ENCODE measurements around the gene MUC6.
"Not testable (repeated sequence)": the region's sequence is repeated elsewhere in the genome, so short reads cannot be mapped to it uniquely, and the experiment has no call there.

Gene MUC6

GRCh38 chr11:975376-975775 is 61.1 kb downstream of the MUC6 start:
- H3K36me3 ChIP-seq (ENCODE audit: control insufficient read depth, insufficient read depth, low read length) = peaks cover 29% of the 10 kb centered on the region
- 90% methylated on average over 41 of the region's 41 CpGs for WGBS, 2 experiments
- H3K27ac ChIP-seq (ENCODE audit: insufficient read depth, low read depth, low read length, poor library complexity, severe bottlenecking); H3K4me1 ChIP-seq (ENCODE audit: control insufficient read depth, insufficient read depth, low read length); H3K4me3 ChIP-seq (ENCODE audit: insufficient read depth, low read depth, low read length); H3K9me3 ChIP-seq (ENCODE audit: control insufficient read depth, low read length); H3K27me3 ChIP-seq (ENCODE audit: control insufficient read depth, insufficient read depth, low read length, poor library complexity, severe bottlenecking): not testable (repeated sequence)

DNA sequence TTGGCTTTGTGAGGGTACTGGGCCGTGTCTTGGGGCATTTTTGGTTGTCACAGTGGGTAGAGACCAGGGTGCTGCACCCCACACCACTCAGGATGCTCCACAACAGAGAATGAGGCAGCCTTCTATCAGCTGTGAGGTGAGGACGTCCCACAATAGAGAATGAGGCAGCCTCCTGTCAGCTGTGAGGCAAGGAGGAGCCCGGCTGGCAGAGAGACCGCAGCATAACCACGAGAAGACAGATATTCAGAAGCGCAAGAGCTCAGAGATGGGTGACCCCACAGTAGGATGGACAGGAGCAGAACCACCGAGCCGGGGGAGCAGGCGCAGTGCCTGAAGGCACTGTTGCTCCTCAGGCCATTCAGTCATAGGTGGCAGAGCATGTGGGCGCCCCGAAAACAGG is 63.3 kb downstream of the MUC6 start:
- Histone ChIP-seq H3K27ac (ENCODE audit: insufficient read depth, low read depth, low read length, poor library complexity, severe bottlenecking) (no peak overlapping the region), H3K9me3 (ENCODE audit: control insufficient read depth, low read length) (no peaks in the 10 kb centered on the region), H3K4me3 (ENCODE audit: insufficient read depth, low read depth, low read length) (no peak overlapping the region), H3K27me3 (ENCODE audit: control insufficient read depth, insufficient read depth, low read length, poor library complexity, severe bottlenecking) (no peaks in the 10 kb centered on the region), H3K4me1 (ENCODE audit: control insufficient read depth, insufficient read depth, low read length) (no peaks in the 10 kb centered on the region), H3K36me3 (ENCODE audit: control insufficient read depth, insufficient read depth, low read length) (peaks cover 28% of the 10 kb centered on the region)
- WGBS, 2 experiments = 96 to 97% methylated on average over 11 of the region's 11 CpGs

DNA sequence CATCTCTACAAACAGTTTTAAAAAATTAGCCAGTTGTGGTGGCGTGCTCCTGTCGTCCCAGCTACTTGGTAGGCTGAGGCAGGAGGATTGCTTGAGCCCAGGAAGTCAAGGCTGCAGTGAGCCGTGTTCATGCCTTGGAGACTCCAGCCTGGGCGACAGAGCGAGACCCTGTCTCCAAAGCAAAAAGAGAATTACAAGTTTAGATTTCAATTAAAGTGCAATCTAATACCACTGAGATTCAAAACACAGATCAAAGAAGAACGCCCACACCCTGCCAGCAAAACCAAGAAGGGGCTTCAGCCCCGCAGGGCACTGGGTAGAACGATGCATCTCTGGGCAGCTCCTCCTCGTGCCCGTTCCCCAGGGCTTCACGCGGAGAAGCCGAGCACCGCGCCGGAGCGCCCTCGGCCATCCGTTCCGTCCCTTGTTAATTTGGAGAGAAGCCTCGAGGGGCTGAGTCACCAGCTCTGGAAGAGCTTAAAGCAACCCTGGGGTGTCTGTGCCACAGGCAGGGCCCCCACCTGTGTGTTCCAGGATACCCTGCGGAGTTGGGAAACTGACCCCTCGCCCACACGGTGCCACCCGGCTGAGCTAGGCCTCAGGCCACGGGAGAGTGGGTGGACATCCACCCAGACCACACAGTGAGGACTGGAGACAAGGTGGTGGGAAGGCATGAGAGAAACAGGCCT is 63.9 kb downstream of the MUC6 start:
- Histone ChIP-seq H3K27ac (ENCODE audit: insufficient read depth, low read depth, low read length, poor library complexity, severe bottlenecking) (no peak overlapping the region), H3K27me3 (ENCODE audit: control insufficient read depth, insufficient read depth, low read length, poor library complexity, severe bottlenecking) (no peaks in the 10 kb centered on the region), H3K36me3 (ENCODE audit: control insufficient read depth, insufficient read depth, low read length) (peaks cover 23% of the 10 kb centered on the region), H3K4me1 (ENCODE audit: control insufficient read depth, insufficient read depth, low read length) (no peaks in the 10 kb centered on the region), H3K9me3 (ENCODE audit: control insufficient read depth, low read length) (no peaks in the 10 kb centered on the region), H3K4me3 (ENCODE audit: insufficient read depth, low read depth, low read length) (no peak overlapping the region)
- WGBS, 2 experiments = 96 to 97% methylated on average over 26 of the region's 26 CpGs

- peaks cover 17% of the 10 kb centered on the region for H3K36me3 ChIP-seq (ENCODE audit: control insufficient read depth, insufficient read depth, low read length)
Measured at GRCh38 chr11:971731-972365, 64.7 kb downstream of the MUC6 start.

GRCh38 chr11:971092-971690 is 65.3 kb downstream of the MUC6 start:
- Histone ChIP-seq H3K36me3 (ENCODE audit: control insufficient read depth, insufficient read depth, low read length) (peaks cover 17% of the 10 kb centered on the region), H3K27me3 (ENCODE audit: control insufficient read depth, insufficient read depth, low read length, poor library complexity, severe bottlenecking) (no peaks in the 10 kb centered on the region), H3K9me3 (ENCODE audit: control insufficient read depth, low read length) (no peaks in the 10 kb centered on the region), H3K4me1 (ENCODE audit: control insufficient read depth, insufficient read depth, low read length) (no peaks in the 10 kb centered on the region), H3K4me3 (ENCODE audit: insufficient read depth, low read depth, low read length) (no peak overlapping the region), H3K27ac (ENCODE audit: insufficient read depth, low read depth, low read length, poor library complexity, severe bottlenecking) (no peak overlapping the region)
- 90 to 91% methylated on average over 12 of the region's 12 CpGs for WGBS, 2 experiments

More at GRCh38 chr11:971731-972365, 64.7 kb downstream of the MUC6 start:
- 95% methylated on average over 31 of the region's 31 CpGs for WGBS, 2 experiments
- H3K9me3 ChIP-seq (ENCODE audit: control insufficient read depth, low read length) = no peaks in the 10 kb centered on the region
- no peaks in the 10 kb centered on the region for H3K27me3 ChIP-seq (ENCODE audit: control insufficient read depth, insufficient read depth, low read length, poor library complexity, severe bottlenecking)
- no peak overlapping the region for H3K27ac ChIP-seq (ENCODE audit: insufficient read depth, low read depth, low read length, poor library complexity, severe bottlenecking)
- H3K4me3 ChIP-seq (ENCODE audit: insufficient read depth, low read depth, low read length) = no peak overlapping the region
- no peaks in the 10 kb centered on the region for H3K4me1 ChIP-seq (ENCODE audit: control insufficient read depth, insufficient read depth, low read length)

DNA sequence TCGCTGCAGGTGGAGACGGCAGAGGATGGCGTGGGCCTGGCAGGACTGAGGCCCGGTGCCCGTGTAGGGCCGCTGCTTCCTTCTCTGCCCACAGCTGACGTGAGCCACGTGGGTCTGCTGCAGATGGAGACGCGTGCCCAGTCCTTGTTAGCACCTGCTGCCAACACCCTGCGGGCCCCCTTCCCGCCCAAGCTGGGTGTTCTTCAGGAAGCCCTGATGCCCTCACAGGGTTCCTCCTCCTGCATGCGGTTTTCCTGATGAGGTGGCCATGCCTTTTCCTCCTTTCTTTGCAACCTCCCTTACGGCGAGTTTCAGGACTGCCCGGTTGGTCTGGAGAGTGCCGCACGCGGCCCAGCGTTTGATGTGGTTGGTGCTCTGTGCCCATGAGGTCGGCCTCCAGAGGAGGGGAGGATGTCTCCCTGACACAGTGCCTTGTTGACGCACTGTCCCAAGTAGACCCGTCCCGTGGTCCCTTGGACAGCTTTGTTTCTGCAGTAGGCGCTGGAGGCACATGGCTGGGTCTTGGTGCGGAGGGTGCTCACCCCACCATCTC is 66.1 kb downstream of the MUC6 start:
- no peak overlapping the region for H3K4me3 ChIP-seq (ENCODE audit: insufficient read depth, low read depth, low read length)
- no peaks in the 10 kb centered on the region for H3K27me3 ChIP-seq (ENCODE audit: control insufficient read depth, insufficient read depth, low read length, poor library complexity, severe bottlenecking)
- H3K4me1 ChIP-seq (ENCODE audit: control insufficient read depth, insufficient read depth, low read length) = no peaks in the 10 kb centered on the region
- no peaks in the 10 kb centered on the region for H3K9me3 ChIP-seq (ENCODE audit: control insufficient read depth, low read length)
- H3K27ac ChIP-seq (ENCODE audit: insufficient read depth, low read depth, low read length, poor library complexity, severe bottlenecking) = no peak overlapping the region
- H3K36me3 ChIP-seq (ENCODE audit: control insufficient read depth, insufficient read depth, low read length) = peaks cover 21% of the 10 kb centered on the region
- 89 to 92% methylated on average over 26 of the region's 26 CpGs for WGBS, 2 experiments

- no peaks in the 10 kb centered on the region for H3K27me3 ChIP-seq (ENCODE audit: control insufficient read depth, insufficient read depth, low read length, poor library complexity, severe bottlenecking)
- 94% methylated on average over 9 of the region's 9 CpGs for WGBS, 2 experiments
- H3K4me3 ChIP-seq (ENCODE audit: insufficient read depth, low read depth, low read length) = no peak overlapping the region
- H3K27ac ChIP-seq (ENCODE audit: insufficient read depth, low read depth, low read length, poor library complexity, severe bottlenecking) = no peak overlapping the region
- H3K9me3 ChIP-seq (ENCODE audit: control insufficient read depth, low read length) = no peaks in the 10 kb centered on the region
- no peaks in the 10 kb centered on the region for H3K4me1 ChIP-seq (ENCODE audit: control insufficient read depth, insufficient read depth, low read length)
- H3K36me3 ChIP-seq (ENCODE audit: control insufficient read depth, insufficient read depth, low read length) = peaks cover 23% of the 10 kb centered on the region
Measured at GRCh38 chr11:969651-970205, 66.8 kb downstream of the MUC6 start.

GRCh38 chr11:968822-969221 is 67.7 kb downstream of the MUC6 start:
- H3K9me3 ChIP-seq (ENCODE audit: control insufficient read depth, low read length) = no peaks in the 10 kb centered on the region
- no peaks in the 10 kb centered on the region for H3K27me3 ChIP-seq (ENCODE audit: control insufficient read depth, insufficient read depth, low read length, poor library complexity, severe bottlenecking)
- H3K27ac ChIP-seq (ENCODE audit: insufficient read depth, low read depth, low read length, poor library complexity, severe bottlenecking) = no peak overlapping the region
- no peaks in the 10 kb centered on the region for H3K4me1 ChIP-seq (ENCODE audit: control insufficient read depth, insufficient read depth, low read length)
- peaks cover 31% of the 10 kb centered on the region for H3K36me3 ChIP-seq (ENCODE audit: control insufficient read depth, insufficient read depth, low read length)
- 95 to 96% methylated on average over 14 of the region's 14 CpGs for WGBS, 2 experiments
- no peak overlapping the region for H3K4me3 ChIP-seq (ENCODE audit: insufficient read depth, low read depth, low read length)

DNA sequence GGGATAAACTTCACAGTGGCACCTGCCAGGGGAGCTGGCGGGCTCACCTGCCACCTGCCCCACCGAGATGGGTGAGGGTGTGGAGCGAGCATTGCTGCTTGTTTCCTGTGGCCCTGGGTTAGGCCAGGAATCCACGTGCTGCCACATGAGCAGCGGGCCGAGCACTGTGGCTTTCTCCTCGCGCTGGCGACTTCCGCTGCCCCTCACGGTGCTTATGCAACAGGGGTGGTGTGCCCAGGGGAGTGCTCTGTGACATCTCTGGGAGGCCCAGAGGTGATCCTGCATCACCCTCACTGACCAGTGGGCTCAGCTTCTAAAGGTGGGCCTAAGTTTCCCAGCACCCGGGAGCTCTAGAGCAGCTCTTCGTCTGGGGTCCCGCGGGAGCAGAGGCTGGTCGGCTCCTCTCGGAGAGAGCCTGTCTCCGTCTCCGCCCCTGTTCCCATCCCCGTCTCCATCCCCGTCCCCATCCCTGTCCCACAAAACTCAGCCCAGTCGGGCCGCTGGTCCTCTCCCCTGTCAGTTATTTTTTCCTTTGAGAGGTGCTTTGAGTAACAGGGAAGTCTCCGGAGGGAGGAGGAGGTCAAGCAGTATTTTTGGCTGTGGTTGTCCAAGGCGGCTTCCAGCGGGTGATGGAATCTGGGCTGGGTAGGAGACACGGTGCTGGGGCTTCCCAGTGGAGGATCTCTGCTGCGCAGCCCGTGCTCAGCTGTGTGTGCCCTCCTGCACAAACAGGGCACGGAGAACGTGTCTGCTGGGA is 68.3 kb downstream of the MUC6 start:
- Histone ChIP-seq H3K4me1 (ENCODE audit: control insufficient read depth, insufficient read depth, low read length) (no peaks in the 10 kb centered on the region), H3K27me3 (ENCODE audit: control insufficient read depth, insufficient read depth, low read length, poor library complexity, severe bottlenecking) (no peaks in the 10 kb centered on the region), H3K27ac (ENCODE audit: insufficient read depth, low read depth, low read length, poor library complexity, severe bottlenecking) (no peak overlapping the region), H3K4me3 (ENCODE audit: insufficient read depth, low read depth, low read length) (no peak overlapping the region), H3K36me3 (ENCODE audit: control insufficient read depth, insufficient read depth, low read length) (peaks cover 34% of the 10 kb centered on the region), H3K9me3 (ENCODE audit: control insufficient read depth, low read length) (no peaks in the 10 kb centered on the region)
- 93% methylated on average over 31 of the region's 31 CpGs for WGBS, 2 experiments

All from ectodermal cell (in vitro differentiated cells).